Activated CD4-positive, alpha-beta T cell treated with anti-CD3 and anti-CD28 coated beads, Interleukin-2, amount 10 ng/mL, durations not matched to agents 7 days and 5 days (primary cell): ENCODE measurements around the gene ETS1. TPM values are rescaled to one million over a fixed set of nuclear protein-coding genes. Genes with fewer than 3 reads are reported as not detected.

Experiments
- CTCF ChIA-PET: fragments of 350-600 bp; sonication (Branson Sonifier 250); formaldehyde crosslinking; loops from one replicate; lab custom pipeline; 2021; ENCODE audit warnings: antibody characterized with exemption; lab: Charles Lee
- POLR2A ChIA-PET: fragments of 350-600 bp; sonication (Branson Sonifier 250); formaldehyde crosslinking; loops from one replicate; lab custom pipeline; 2021; ENCODE audit warnings: antibody characterized with exemption; lab: Charles Lee
- DNase-seq: peaks from one replicate; pipeline ENCODE4 v3.0.0-alpha.2; 2020
- H3K27ac Mint-ChIP-seq: one replicate; pipeline ENCODE4 v1.8.0; 2021; ENCODE audit warnings: mild to moderate bottlenecking, moderate library complexity, mixed read lengths
- H3K27me3 Mint-ChIP-seq: one replicate; pipeline ENCODE4 v1.8.0; 2021; ENCODE audit warnings: mixed read lengths
- H3K36me3 Mint-ChIP-seq: one replicate; pipeline ENCODE4 v1.8.0; 2021; ENCODE audit warnings: low read depth, mixed read lengths
- H3K4me1 Mint-ChIP-seq: one replicate; pipeline ENCODE4 v1.8.0; 2021; ENCODE audit warnings: mixed read lengths
- H3K4me3 Mint-ChIP-seq: one replicate; pipeline ENCODE4 v1.8.0; 2021; ENCODE audit warnings: mild to moderate bottlenecking, moderate library complexity, mixed read lengths
- H3K9me3 Mint-ChIP-seq: one replicate; pipeline ENCODE4 v1.8.0; 2021; ENCODE audit warnings: mixed read lengths
- total RNA-seq, 2 experiments: library from RNA; stranded (reverse); gene quantifications; one replicate each; pipeline ENCODE4 v1.2.3, GENCODE V29; 2021

The ETS1 gene
- total RNA-seq, 2 experiments from 2014 or later = 580 to 648 TPM

DNA sequence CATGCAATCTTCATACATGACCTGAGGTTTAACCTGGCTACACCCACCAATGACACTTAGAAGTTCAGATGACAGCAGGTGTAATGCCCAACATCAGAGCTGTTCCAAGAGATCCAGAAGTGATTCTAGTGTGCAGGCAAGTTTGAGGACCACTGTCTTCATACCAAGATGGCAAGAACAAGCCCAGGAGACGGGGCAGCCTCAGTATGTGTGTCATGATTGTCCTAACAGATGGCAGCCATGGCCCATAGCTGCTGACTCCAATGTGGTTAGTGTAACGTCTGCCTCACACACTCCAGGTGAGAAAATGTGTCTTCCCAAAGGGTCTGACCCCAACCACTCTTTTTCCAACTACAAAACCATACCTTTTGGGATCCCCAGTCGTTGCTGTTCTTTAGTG, 97.3 kb downstream of the ETS1 start:
- H3K36me3 Mint-ChIP-seq = peaks cover 92% of the 10 kb centered on the region
- no peaks in the 10 kb centered on the region for H3K9me3 Mint-ChIP-seq
- no peak for DNase-seq
- ChIA-PET POLR2A (interaction anchor here (1.4 kb wide), 1 partner anchor 23 kb away, joined by 5 read pairs; no protein-coding TSS in a partner anchor), CTCF (interaction anchor here (0.7 to 1.9 kb wide), 9 partner anchors 8 to 292 kb away, joined by 3 to 9 read pairs (median 3); no protein-coding TSS in a partner anchor)
- H3K27ac Mint-ChIP-seq = peak overlapping the region; percentile 90
- peak overlapping the region; percentile 53 for H3K4me3 Mint-ChIP-seq
- H3K27me3 Mint-ChIP-seq = no peaks in the 10 kb centered on the region
- H3K4me1 Mint-ChIP-seq = peaks cover 94% of the 10 kb centered on the region

DNA sequence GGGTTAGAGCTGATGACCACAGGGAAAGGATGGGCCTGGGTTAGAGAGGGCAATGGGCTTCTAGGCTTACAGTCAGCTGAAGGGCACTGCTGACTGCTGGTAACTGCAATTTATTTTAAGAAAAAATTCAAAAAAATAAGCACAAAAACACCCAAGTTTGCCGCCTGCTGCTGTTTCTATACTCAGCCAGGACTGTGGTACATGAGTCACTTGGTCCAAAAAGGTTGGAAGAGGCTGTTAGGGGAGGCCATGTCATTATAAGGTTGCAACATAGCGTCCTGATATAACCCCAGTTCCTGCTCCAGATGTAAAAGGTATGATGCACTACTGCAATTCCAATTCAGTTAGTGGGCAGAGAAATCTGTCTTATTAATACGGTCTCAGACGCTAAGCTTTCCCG, 98.9 kb downstream of the ETS1 start:
- H3K4me3 Mint-ChIP-seq = peak overlapping the region; percentile 28
- H3K36me3 Mint-ChIP-seq = peaks cover 94% of the 10 kb centered on the region
- POLR2A ChIA-PET = no interaction called here
- H3K9me3 Mint-ChIP-seq = no peaks in the 10 kb centered on the region
- H3K4me1 Mint-ChIP-seq = peaks cover 95% of the 10 kb centered on the region
- H3K27me3 Mint-ChIP-seq = no peaks in the 10 kb centered on the region
- DNase-seq = no peak
- CTCF ChIA-PET = interaction anchor here (1.1 to 2.6 kb wide), 3 partner anchors 9 to 198 kb away, joined by 3 to 8 read pairs (median 5); no protein-coding TSS in a partner anchor
- peak overlapping the region; percentile 90 for H3K27ac Mint-ChIP-seq

DNA sequence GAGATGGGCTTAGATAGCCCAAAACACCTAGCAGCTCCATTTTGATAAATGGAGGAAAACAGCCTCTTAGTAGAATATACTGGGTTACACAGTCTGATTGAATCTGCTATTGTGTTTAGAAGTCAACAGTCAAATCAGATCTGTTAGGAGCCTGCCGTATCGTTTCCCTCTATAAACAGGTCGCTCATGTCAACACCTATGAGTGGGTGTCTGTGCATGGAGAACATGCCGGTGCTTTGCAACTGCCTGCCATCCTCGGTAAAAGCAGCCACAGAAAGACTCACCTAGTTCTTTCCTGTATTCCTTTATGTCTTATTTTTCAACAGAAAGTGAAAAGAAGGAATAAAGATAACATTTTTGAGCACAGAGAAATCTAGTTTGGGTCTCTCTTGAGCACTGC, 99.4 kb downstream of the ETS1 start:
- peak overlapping the region; percentile 90 for H3K27ac Mint-ChIP-seq
- H3K9me3 Mint-ChIP-seq = no peaks in the 10 kb centered on the region
- ChIA-PET CTCF (interaction anchor here (0.7 to 2.6 kb wide), 5 partner anchors 10 to 198 kb away, joined by 3 to 8 read pairs (median 3); no protein-coding TSS in a partner anchor), POLR2A (interaction anchor here (0.6 to 1.4 kb wide), 2 partner anchors 11 to 16 kb away, joined by 3 to 4 read pairs; no protein-coding TSS in a partner anchor)
- H3K27me3 Mint-ChIP-seq = no peaks in the 10 kb centered on the region
- H3K4me1 Mint-ChIP-seq = peaks cover 95% of the 10 kb centered on the region
- no peak for DNase-seq
- peaks cover 94% of the 10 kb centered on the region for H3K36me3 Mint-ChIP-seq
- H3K4me3 Mint-ChIP-seq = peak overlapping the region; percentile 28

DNA sequence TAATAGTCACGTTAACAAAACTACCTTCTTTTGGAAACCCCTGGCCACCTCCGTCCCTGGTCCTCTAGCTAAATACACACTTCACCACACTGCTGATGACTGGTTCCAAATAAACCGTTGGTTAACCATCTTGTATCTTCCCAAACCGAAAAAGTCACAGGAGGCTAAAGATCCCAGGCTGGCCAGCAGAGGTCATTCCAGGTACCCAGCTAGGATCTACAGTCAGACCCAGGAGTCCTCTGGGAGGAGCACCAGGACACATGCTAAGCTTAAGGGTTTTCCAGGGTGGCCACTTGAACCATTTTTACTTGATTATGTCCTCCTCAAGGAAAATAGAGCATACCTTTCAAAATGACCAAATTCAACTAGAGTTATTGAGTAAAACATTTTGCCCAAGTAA, 103.2 kb downstream of the ETS1 start:
- no peaks in the 10 kb centered on the region for H3K27me3 Mint-ChIP-seq
- no peaks in the 10 kb centered on the region for H3K9me3 Mint-ChIP-seq
- H3K4me3 Mint-ChIP-seq = peak overlapping the region; percentile 66
- H3K4me1 Mint-ChIP-seq = peaks cover 95% of the 10 kb centered on the region
- H3K36me3 Mint-ChIP-seq = peaks cover 97% of the 10 kb centered on the region
- ChIA-PET CTCF (interaction anchor here (1.2 to 1.5 kb wide), 4 partner anchors 28 to 195 kb away, joined by 3 to 9 read pairs (median 6); no protein-coding TSS in a partner anchor), POLR2A (interaction anchor here (1.4 kb wide), 1 partner anchor 10 kb away, joined by 4 read pairs; no protein-coding TSS in a partner anchor)
- H3K27ac Mint-ChIP-seq = peak overlapping the region; percentile 95
- no peak for DNase-seq

DNA sequence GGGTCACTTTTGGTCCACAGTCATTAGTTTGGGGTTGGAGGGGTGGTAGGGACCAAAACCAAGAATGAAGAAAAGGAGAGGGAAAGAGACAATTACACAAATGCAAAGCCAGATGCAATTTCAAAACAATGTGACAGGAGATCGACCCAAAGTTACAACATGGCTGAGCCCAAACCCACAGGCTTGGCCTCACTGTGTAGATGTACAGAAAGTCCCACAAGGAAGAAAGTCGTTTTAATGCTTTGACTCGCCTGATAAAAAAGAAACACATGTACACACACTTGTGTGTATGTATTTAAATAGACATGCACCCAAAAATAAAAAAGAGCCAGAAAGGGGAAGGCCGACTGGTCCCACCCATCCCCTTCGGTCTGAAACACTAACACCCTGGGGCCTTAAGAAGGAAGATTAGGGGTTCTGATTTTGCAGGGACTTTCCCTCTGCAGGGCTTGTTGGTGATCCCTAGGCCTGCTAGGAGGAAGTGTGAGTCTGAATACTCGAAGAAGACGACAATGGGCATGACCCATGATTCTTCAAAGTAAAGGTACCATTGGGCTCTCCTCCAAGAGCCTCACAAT, 104.1 kb downstream of the ETS1 start:
- H3K4me3 Mint-ChIP-seq = peak overlapping the region; percentile 66
- H3K4me1 Mint-ChIP-seq = peaks cover 95% of the 10 kb centered on the region
- H3K36me3 Mint-ChIP-seq = peaks cover 98% of the 10 kb centered on the region
- peak overlapping the region; percentile 95 for H3K27ac Mint-ChIP-seq
- H3K27me3 Mint-ChIP-seq = no peaks in the 10 kb centered on the region
- ChIA-PET POLR2A (interaction anchor here (0.7 to 1.2 kb wide), 2 partner anchors 21 to 35 kb away, joined by 3 read pairs; no protein-coding TSS in a partner anchor), CTCF (interaction anchor here (0.9 to 1.5 kb wide), 7 partner anchors 10 to 194 kb away, joined by 3 to 7 read pairs (median 4); no protein-coding TSS in a partner anchor)
- H3K9me3 Mint-ChIP-seq = no peaks in the 10 kb centered on the region
- no peak for DNase-seq

DNA sequence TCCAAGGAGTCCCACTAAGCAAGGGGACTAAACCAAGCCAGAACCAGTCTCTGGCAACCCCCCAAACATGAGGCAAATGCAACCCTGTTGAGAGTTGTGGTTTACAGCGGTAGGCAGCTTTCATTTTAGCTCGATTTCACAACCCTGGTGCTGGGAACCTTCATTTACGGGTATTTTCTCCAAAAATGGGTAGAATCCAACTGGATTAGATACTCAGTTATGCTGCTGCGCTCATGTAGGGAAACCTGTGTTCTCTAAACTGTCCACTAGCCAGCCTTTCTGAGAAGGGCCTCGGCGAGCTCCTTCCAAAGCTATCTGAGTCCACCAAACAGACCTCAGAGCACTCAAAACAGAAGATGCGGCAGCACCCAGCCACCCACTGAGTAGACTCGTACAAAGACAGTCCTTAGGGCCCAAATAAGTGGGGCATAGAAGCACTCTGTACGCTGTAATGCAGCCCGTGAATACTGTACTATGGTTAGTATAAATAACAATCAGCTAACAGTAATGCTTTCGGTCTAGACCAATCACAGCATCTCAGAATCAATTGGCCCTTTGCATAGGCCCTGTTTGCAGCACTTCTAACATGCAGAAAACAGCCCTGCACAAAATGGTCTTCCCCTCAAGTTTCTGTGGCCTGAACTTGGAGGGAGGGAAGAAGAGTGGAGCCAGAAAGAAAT, 104.7 kb downstream of the ETS1 start:
- no peaks in the 10 kb centered on the region for H3K27me3 Mint-ChIP-seq
- H3K9me3 Mint-ChIP-seq = no peaks in the 10 kb centered on the region
- peak overlapping the region; percentile 66 for H3K4me3 Mint-ChIP-seq
- H3K27ac Mint-ChIP-seq = peak overlapping the region; percentile 95
- ChIA-PET POLR2A (interaction anchor here (0.7 to 1.2 kb wide), 7 partner anchors 9 to 181 kb away, joined by 3 read pairs; no protein-coding TSS in a partner anchor), CTCF (interaction anchor here (0.9 to 1.5 kb wide), 9 partner anchors 9 to 194 kb away, joined by 3 to 7 read pairs (median 4); no protein-coding TSS in a partner anchor)
- H3K4me1 Mint-ChIP-seq = peaks cover 94% of the 10 kb centered on the region
- H3K36me3 Mint-ChIP-seq = peaks cover 97% of the 10 kb centered on the region
- peak; percentile 62 for DNase-seq

DNA sequence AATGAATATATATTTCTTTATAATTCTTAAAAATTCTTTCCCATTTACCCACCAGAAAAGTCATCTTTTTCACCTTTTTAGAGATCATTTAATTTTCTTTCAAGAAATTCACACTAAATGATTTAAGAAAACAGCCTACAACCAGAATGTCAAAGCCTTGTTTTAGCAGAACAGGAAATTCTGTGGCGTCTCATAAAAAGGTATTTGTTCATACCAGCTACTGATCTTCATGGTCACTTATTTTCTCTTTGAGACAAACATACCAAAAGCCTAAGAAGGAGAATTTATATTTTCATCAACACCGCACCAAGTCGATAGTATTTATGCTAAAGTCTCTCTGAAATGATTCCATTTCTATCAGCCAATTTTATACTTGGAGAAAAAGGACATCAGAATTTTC, 105.3 kb downstream of the ETS1 start:
- H3K4me3 Mint-ChIP-seq = peak overlapping the region; percentile 66
- no peak for DNase-seq
- CTCF ChIA-PET = interaction anchor here (0.9 to 1.5 kb wide), 7 partner anchors 9 to 193 kb away, joined by 3 to 7 read pairs (median 4); no protein-coding TSS in a partner anchor
- peak overlapping the region; percentile 95 for H3K27ac Mint-ChIP-seq
- peaks cover 99% of the 10 kb centered on the region for H3K36me3 Mint-ChIP-seq
- POLR2A ChIA-PET = interaction anchor here (0.7 to 1.2 kb wide), 6 partner anchors 9 to 181 kb away, joined by 3 read pairs; no protein-coding TSS in a partner anchor
- no peaks in the 10 kb centered on the region for H3K9me3 Mint-ChIP-seq
- H3K27me3 Mint-ChIP-seq = no peaks in the 10 kb centered on the region
- peaks cover 98% of the 10 kb centered on the region for H3K4me1 Mint-ChIP-seq

DNA sequence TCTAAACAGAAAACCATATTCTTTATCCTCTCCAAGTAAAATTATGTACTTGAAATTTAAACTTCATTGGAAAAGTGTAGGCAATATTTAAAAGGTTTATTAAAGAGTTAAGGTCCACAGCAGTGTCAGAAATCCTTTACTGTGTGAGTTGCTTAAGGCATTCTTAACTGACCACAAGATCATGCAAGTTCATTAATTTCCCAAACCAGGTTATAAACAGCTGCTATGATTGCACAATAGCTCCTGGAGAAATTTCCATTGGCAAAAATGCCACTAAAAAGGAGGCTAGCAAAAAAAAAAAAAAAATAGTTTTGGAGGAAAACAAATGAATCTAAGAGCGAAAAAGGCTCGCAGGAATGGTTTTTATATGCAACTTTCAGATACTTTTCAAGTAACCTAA, 106.2 kb downstream of the ETS1 start:
- Mint-ChIP-seq H3K27ac (peak overlapping the region; percentile 95), H3K27me3 (no peaks in the 10 kb centered on the region), H3K4me1 (peaks cover 98% of the 10 kb centered on the region), H3K36me3 (peaks cover 99% of the 10 kb centered on the region), H3K9me3 (no peaks in the 10 kb centered on the region), H3K4me3 (peak overlapping the region; percentile 69)
- ChIA-PET CTCF (interaction anchor here (1.0 to 1.7 kb wide), 3 partner anchors 10 to 32 kb away, joined by 3 to 5 read pairs (median 3); no protein-coding TSS in a partner anchor), POLR2A (interaction anchor here (1.0 kb wide), 1 partner anchor 8 kb away, joined by 3 read pairs; no protein-coding TSS in a partner anchor)
- no peak for DNase-seq

DNA sequence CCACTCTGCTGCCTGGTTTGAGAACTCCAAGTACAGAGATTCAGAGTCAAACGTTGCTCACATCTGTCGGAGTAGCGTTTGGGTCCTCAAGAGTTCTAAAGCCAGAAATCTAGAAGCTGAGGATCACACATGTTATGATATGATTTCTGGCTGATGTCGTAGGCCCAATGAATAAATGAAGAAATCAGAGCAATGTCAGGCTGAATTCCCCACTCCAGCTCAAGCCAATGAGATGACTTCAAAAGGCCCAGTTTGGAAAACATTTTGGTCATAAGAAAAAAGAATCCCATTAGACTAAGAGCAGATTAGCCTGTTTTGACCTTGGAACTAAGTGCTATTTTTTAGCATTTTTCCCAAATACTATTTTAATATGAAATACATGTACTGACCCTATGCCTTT, 106.7 kb downstream of the ETS1 start:
- Mint-ChIP-seq H3K4me1 (peaks cover 98% of the 10 kb centered on the region), H3K27ac (peak overlapping the region; percentile 95), H3K36me3 (peaks cover 99% of the 10 kb centered on the region), H3K9me3 (no peaks in the 10 kb centered on the region), H3K27me3 (no peaks in the 10 kb centered on the region), H3K4me3 (peak overlapping the region; percentile 69)
- CTCF ChIA-PET = interaction anchor here (0.6 to 2.4 kb wide), 8 partner anchors 9 to 308 kb away, joined by 3 to 9 read pairs (median 4); no protein-coding TSS in a partner anchor
- POLR2A ChIA-PET = no interaction called here
- DNase-seq = no peak

DNA sequence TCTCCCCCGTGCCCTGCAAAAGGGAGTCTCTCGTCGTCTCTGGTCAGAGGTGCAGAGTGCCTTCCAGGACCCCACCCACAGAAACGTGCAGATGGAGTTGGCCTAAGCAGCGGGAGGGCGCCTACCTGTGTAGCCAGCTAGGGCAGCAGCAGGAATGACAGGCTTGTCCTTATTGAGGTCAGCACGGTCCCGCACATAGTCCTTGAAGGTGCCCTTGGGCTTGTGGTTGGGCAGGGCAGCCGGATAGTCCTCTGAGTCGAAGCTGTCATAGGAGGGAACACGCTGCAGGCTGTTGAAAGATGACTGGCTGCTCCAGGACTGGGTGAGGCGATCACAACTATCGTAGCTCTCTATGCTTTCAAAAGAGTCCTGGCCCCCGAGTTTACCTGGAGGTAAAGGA, 107.3 kb downstream of the ETS1 start:
- Mint-ChIP-seq H3K27me3 (no peaks in the 10 kb centered on the region), H3K36me3 (peaks cover 99% of the 10 kb centered on the region), H3K9me3 (no peaks in the 10 kb centered on the region), H3K4me3 (peak overlapping the region; percentile 69), H3K4me1 (peaks cover 96% of the 10 kb centered on the region), H3K27ac (peak overlapping the region; percentile 95)
- DNase-seq = no peak
- POLR2A ChIA-PET = no interaction called here
- CTCF ChIA-PET = interaction anchor here (0.6 to 2.4 kb wide), 9 partner anchors 9 to 308 kb away, joined by 3 to 9 read pairs (median 4); no protein-coding TSS in a partner anchor

DNA sequence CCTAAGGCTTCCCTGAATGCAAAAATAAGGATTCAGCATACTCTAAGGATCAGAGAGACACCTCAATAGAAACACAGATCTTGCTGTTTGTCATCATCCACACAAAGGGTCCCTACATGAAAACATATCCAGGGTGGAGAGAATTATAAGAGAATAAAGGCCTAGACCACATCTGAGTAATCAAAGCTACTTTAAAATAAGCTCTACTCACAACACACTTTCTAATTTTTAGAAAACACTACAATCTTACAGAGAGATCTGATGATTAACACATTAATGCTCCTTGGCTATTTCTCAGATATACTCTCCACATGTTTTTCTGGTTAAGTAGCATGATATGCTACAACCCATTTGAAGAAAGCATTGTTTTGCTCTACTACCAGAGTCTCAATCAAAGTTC, 108.2 kb downstream of the ETS1 start:
- Mint-ChIP-seq H3K9me3 (no peaks in the 10 kb centered on the region), H3K4me1 (peaks cover 96% of the 10 kb centered on the region), H3K36me3 (peaks cover 99% of the 10 kb centered on the region), H3K27me3 (no peaks in the 10 kb centered on the region), H3K4me3 (peak overlapping the region; percentile 69), H3K27ac (peak overlapping the region; percentile 95)
- ChIA-PET POLR2A (no interaction called here), CTCF (interaction anchor here (0.9 to 2.4 kb wide), 7 partner anchors 11 to 189 kb away, joined by 3 to 9 read pairs (median 4); no protein-coding TSS in a partner anchor)
- no peak for DNase-seq

DNA sequence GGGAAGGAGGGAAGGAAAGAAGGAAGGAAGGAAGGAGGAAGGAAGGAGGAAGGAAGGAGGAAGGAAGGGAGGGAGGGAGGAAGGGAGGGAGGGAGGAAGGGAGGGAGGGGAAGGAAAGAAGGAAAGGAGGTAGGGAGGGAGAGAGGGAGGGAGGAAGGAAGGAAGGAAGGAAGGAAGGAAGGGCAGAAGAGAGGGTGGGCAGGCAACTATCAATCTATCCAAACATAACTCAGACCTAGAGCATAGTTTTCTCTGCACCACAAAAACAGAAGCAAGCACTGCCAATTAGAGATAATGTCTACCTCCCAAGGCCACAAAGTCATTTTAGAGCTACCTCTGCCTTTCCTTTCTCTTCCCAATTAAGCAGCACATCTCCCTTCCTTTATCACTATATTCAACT, 109.1 kb downstream of the ETS1 start:
- POLR2A ChIA-PET = no interaction called here
- Mint-ChIP-seq H3K27me3 (no peaks in the 10 kb centered on the region), H3K27ac (peak overlapping the region; percentile 95), H3K36me3 (peaks cover 99% of the 10 kb centered on the region), H3K4me3 (peak overlapping the region; percentile 69), H3K9me3 (no peaks in the 10 kb centered on the region), H3K4me1 (peaks cover 96% of the 10 kb centered on the region)
- DNase-seq = no peak
- CTCF ChIA-PET = interaction anchor here (0.9 to 2.4 kb wide), 6 partner anchors 12 to 188 kb away, joined by 3 to 9 read pairs (median 4); no protein-coding TSS in a partner anchor
